ENCODE results near the gene COL15A1. TPM values are rescaled to one million over a fixed set of nuclear protein-coding genes. Genes with fewer than 3 reads are reported as not detected.
A peak's percentile ranks its signal among the peaks of the same experiment; 100 is the strongest.

The COL15A1 gene
- total RNA-seq, 1 experiment from 2014 or later: not detected

DNA sequence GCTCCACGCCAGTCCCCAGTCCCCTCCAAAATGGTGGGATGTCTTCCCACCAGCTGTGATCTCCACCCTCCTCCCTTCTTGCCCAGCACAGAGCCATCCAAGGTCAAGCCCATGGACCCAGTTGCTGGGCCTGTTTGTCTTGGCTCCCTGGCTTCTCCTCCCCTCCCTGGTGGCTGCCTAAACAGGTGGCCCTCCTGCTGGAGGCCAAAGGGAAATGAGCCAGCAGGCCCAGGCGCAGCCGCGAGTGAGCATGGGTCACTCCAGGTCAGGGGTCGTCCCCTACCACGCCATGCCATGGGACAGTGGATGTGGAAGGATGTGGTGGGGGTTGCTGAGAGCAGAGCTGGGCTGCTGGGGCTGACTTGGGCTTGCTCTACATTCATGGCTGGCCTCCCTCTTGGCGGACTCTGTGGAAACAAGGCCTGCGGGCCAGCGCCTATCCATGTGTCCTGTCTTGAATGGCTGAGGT, 33.6 kb downstream of the COL15A1 start:
- H3K18ac ChIP-seq (ENCODE audit: insufficient read length, low read depth, low read length): no peak overlapping the region
- Mint-ChIP-seq H3K27me3 (ENCODE audit: low read depth) (peaks cover 68% of the 10 kb centered on the region), H3K27ac (peak overlapping the region in 1 of 3 experiments; percentile 22; a peak in 1 of 7 replicates), H3K4me1 (peaks cover 18 to 44% of the 10 kb centered on the region in 2 experiments), H3K4me3 (no peak overlapping the region), H3K36me3 (ENCODE audit: insufficient read depth in 1 of 3, low read depth in 3 of 3) (no peaks in the 10 kb centered on the region; a peak in 1 of 7 replicates), H3K9me3 (no peaks in the 10 kb centered on the region; a peak in 1 of 5 replicates)
- H3K4ac ChIP-seq (ENCODE audit: low read depth, low read length): no peak overlapping the region
- no peak overlapping the region for H2BK5ac ChIP-seq (ENCODE audit: insufficient read length, low read length)
- H3K9ac ChIP-seq (ENCODE audit: extremely low read depth, insufficient read length, low read length): no peak overlapping the region
- no peak overlapping the region; the same call in 1 of the 2 replicates for H3K14ac ChIP-seq (ENCODE audit: insufficient read depth, low read length)
- no peak overlapping the region for H3K56ac ChIP-seq (ENCODE audit: insufficient read length, low read depth, low read length)
- H3K27ac ChIP-seq (ENCODE audit: insufficient read length, low read depth, low read length): no peak overlapping the region
- no peaks in the 10 kb centered on the region for H3K9me3 ChIP-seq (ENCODE audit: control insufficient read depth, low read depth, low read length)
- TF ChIP-seq, protein P1, sequence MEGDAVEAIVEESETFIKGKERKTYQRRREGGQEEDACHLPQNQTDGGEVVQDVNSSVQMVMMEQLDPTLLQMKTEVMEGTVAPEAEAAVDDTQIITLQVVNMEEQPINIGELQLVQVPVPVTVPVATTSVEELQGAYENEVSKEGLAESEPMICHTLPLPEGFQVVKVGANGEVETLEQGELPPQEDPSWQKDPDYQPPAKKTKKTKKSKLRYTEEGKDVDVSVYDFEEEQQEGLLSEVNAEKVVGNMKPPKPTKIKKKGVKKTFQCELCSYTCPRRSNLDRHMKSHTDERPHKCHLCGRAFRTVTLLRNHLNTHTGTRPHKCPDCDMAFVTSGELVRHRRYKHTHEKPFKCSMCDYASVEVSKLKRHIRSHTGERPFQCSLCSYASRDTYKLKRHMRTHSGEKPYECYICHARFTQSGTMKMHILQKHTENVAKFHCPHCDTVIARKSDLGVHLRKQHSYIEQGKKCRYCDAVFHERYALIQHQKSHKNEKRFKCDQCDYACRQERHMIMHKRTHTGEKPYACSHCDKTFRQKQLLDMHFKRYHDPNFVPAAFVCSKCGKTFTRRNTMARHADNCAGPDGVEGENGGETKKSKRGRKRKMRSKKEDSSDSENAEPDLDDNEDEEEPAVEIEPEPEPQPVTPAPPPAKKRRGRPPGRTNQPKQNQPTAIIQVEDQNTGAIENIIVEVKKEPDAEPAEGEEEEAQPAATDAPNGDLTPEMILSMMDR (conservative IDR thresholded peaks at IDR 0.05): no peak
- no peak overlapping the region for H2AFZ ChIP-seq (ENCODE audit: low read length)
- peaks cover 4% of the 10 kb centered on the region for H4K20me1 ChIP-seq (ENCODE audit: control insufficient read depth, insufficient read depth, insufficient read length)
- H3K79me2 ChIP-seq (ENCODE audit: insufficient read depth, low read length): no peaks in the 10 kb centered on the region
- H2BK20ac ChIP-seq (ENCODE audit: low read depth, low read length, poor library complexity, severe bottlenecking): no peak overlapping the region
- H3T11ph ChIP-seq (ENCODE audit: low read length): no peak overlapping the region
- no peak overlapping the region for H2BK12ac ChIP-seq (ENCODE audit: insufficient read length, low read depth, low read length)
- no peak for DNase-seq
- no CpG with 5 or more reads among the region's 9 CpGs for WGBS (ENCODE audit: extremely low coverage, insufficient read length, low lambda C conversion rate)
- H3K27me3 ChIP-seq (ENCODE audit: insufficient read depth, low read length): peaks cover 4% of the 10 kb centered on the region; the same call in 1 of the 2 replicates
- no peak overlapping the region for H4K91ac ChIP-seq (ENCODE audit: insufficient read length, low read depth, low read length)
- no peak overlapping the region for H2AK5ac ChIP-seq (ENCODE audit: insufficient read length, low read length)
- no peaks in the 10 kb centered on the region for H3K4me1 ChIP-seq (ENCODE audit: insufficient read depth, low read length)
- H3K23ac ChIP-seq (ENCODE audit: insufficient read length, low read depth, low read length): no peak overlapping the region
- H2BK120ac ChIP-seq (ENCODE audit: low read depth, low read length, poor library complexity, severe bottlenecking): no peak overlapping the region
- H4K5ac ChIP-seq (ENCODE audit: insufficient read length, low read depth, low read length): no peak overlapping the region
- no peak overlapping the region for H4K8ac ChIP-seq (replicated peaks; ENCODE audit: insufficient read length, low read depth, low read length)
- H3K4me2 ChIP-seq (ENCODE audit: insufficient read depth, insufficient read length, low read length): no peak overlapping the region
- no peaks in the 10 kb centered on the region for H3K23me2 ChIP-seq (ENCODE audit: insufficient read length, low read depth, low read length, poor library complexity, severe bottlenecking)
- no peaks in the 10 kb centered on the region for H3K79me1 ChIP-seq (ENCODE audit: insufficient read depth, low read depth, low read length, poor library complexity, severe bottlenecking)
- no peak overlapping the region for H2BK15ac ChIP-seq (ENCODE audit: low read depth, low read length)
